ENCODE results near the gene SZT2.

Gene SZT2

GRCh38 chr1:43389326-43390313, at the start of gene SZT2, which contains the start of gene MED8:
SZT2 (plus strand) TSS chr1:43389899; CDS start chr1:43389969, 70 bp downstream.
MED8 (minus strand) TSS chr1:43389800; CDS start chr1:43389764, 36 bp downstream.
- peak; percentile 96 for FAIRE-seq
- DNase-seq (ENCODE audit: extremely low spot score, insufficient read length, low read depth) = peak; percentile 89

GRCh38 chr1:43340559-43340958, 49.1 kb upstream of the SZT2 start:
- DNase-seq (ENCODE audit: extremely low spot score, insufficient read length, low read depth) = no peak
- FAIRE-seq = no peak

- no peak for DNase-seq (ENCODE audit: extremely low spot score, insufficient read length, low read depth)
- FAIRE-seq = no peak
These were observed 45.3 kb upstream of the SZT2 start for GRCh38 chr1:43344267-43344850.

GRCh38 chr1:43345120-43345519, 44.6 kb upstream of the SZT2 start:
- FAIRE-seq (no peak), DNase-seq (ENCODE audit: extremely low spot score, insufficient read length, low read depth) (no peak)

- FAIRE-seq (no peak), DNase-seq (ENCODE audit: extremely low spot score, insufficient read length, low read depth) (no peak)
These were observed 43.1 kb upstream of the SZT2 start for GRCh38 chr1:43346636-43347035.

- DNase-seq (ENCODE audit: extremely low spot score, insufficient read length, low read depth) (no peak), FAIRE-seq (no peak)
These were observed 41.3 kb upstream of the SZT2 start for GRCh38 chr1:43348343-43348808.

GRCh38 chr1:43348809-43349593, 40.7 kb upstream of the SZT2 start:
- DNase-seq (ENCODE audit: extremely low spot score, insufficient read length, low read depth) (peak; percentile 55), FAIRE-seq (peak; percentile 69)

GRCh38 chr1:43349594-43350306, 39.9 kb upstream of the SZT2 start:
- no peak for DNase-seq (ENCODE audit: extremely low spot score, insufficient read length, low read depth)
- no peak for FAIRE-seq

- DNase-seq (ENCODE audit: extremely low spot score, insufficient read length, low read depth) = no peak
- no peak for FAIRE-seq
These were observed 38.7 kb upstream of the SZT2 start for GRCh38 chr1:43350976-43351375.

GRCh38 chr1:43351421-43352350, 38.0 kb upstream of the SZT2 start:
- no peak for DNase-seq (ENCODE audit: extremely low spot score, insufficient read length, low read depth)
- FAIRE-seq = no peak

- DNase-seq (ENCODE audit: extremely low spot score, insufficient read length, low read depth) (no peak), FAIRE-seq (no peak)
These were observed 37.4 kb upstream of the SZT2 start for GRCh38 chr1:43352351-43352705.

GRCh38 chr1:43352881-43353280, 36.8 kb upstream of the SZT2 start:
- DNase-seq (ENCODE audit: extremely low spot score, insufficient read length, low read depth) = no peak

GRCh38 chr1:43354471-43354870, 35.2 kb upstream of the SZT2 start:
- DNase-seq (ENCODE audit: extremely low spot score, insufficient read length, low read depth) (no peak), FAIRE-seq (no peak)

More at GRCh38 chr1:43352881-43353280, 36.8 kb upstream of the SZT2 start:
- no peak for FAIRE-seq

- FAIRE-seq (no peak), DNase-seq (ENCODE audit: extremely low spot score, insufficient read length, low read depth) (no peak)
These were observed 34.8 kb upstream of the SZT2 start for GRCh38 chr1:43354936-43355335.

- DNase-seq (ENCODE audit: extremely low spot score, insufficient read length, low read depth) = no peak
- FAIRE-seq = no peak
These were observed 32.4 kb upstream of the SZT2 start for GRCh38 chr1:43357251-43357650.

GRCh38 chr1:43358121-43358745, 31.5 kb upstream of the SZT2 start:
- DNase-seq (ENCODE audit: extremely low spot score, insufficient read length, low read depth) = no peak
- FAIRE-seq = peak; percentile 60

- DNase-seq (ENCODE audit: extremely low spot score, insufficient read length, low read depth) = peak; percentile 87
- peak; percentile 94 for FAIRE-seq
These were observed 30.7 kb upstream of the SZT2 start, which contains the start of gene CDC20 for GRCh38 chr1:43358746-43359693. CDC20 (plus strand) TSS chr1:43358981; CDS start chr1:43359216, 235 bp downstream.
